HFFc6 (cell line): Measurements from ENCODE around the gene ZNF440. TPM values are rescaled to one million over a fixed set of nuclear protein-coding genes. Genes with fewer than 3 reads are reported as not detected.
A peak's percentile ranks its signal among the peaks of the same experiment; 100 is the strongest.
"Not testable (repeated sequence)": the region's sequence is repeated elsewhere in the genome, so short reads cannot be mapped to it uniquely, and the experiment has no call there.

ENCODE experiments used
- DNase-seq: peaks from one replicate; pipeline ENCODE4 v3.0.0-alpha.2; 2018
- H3K27ac Mint-ChIP-seq: 2 replicates; pipeline ENCODE4 v1.8.0; 2020; ENCODE audit warnings: mild to moderate bottlenecking, mixed read lengths
- H3K27me3 Mint-ChIP-seq: 2 replicates; pipeline ENCODE4 v1.8.0; 2021; ENCODE audit warnings: mild to moderate bottlenecking, moderate library complexity, mixed read lengths; ENCODE audit not compliant: insufficient read depth
- H3K36me3 Mint-ChIP-seq: 2 replicates; pipeline ENCODE4 v1.8.0; 2021; ENCODE audit warnings: low read depth, mixed read lengths
- H3K4me1 Mint-ChIP-seq: 2 replicates; pipeline ENCODE4 v1.8.0; 2020; ENCODE audit warnings: low read depth, mixed read lengths
- H3K4me3 Mint-ChIP-seq: 2 replicates; pipeline ENCODE4 v1.8.0; 2020; ENCODE audit warnings: mild to moderate bottlenecking, moderate library complexity, mixed read lengths
- H3K9me3 Mint-ChIP-seq: 2 replicates; pipeline ENCODE4 v1.8.0; 2020; ENCODE audit warnings: mild to moderate bottlenecking, mixed read lengths
- total RNA-seq, 6 experiments: library from RNA; stranded (reverse); fragmentation: NEBNext Ultra II Directional; extraction: Animal tissue kit (Norgen Biotek cat#: 25700); gene quantifications; 2 replicates in 1 of 6; 3 replicates in 5 of 6; pipeline ENCODE4 v1.2.3, GENCODE V29; 2021
- TF ChIP-seq, protein P1 (sequence below): fragments of 200-600 bp; sonication (generic); IDR thresholded peaks from 2 replicates; pipeline ENCODE4 v1.5.0; 2021; ENCODE audit warnings: antibody characterized with exemption, mild to moderate bottlenecking

Gene ZNF440
- total RNA-seq, 6 experiments from 2014 or later, result 4.9 to 7.7 (median 6.6) TPM

DNA sequence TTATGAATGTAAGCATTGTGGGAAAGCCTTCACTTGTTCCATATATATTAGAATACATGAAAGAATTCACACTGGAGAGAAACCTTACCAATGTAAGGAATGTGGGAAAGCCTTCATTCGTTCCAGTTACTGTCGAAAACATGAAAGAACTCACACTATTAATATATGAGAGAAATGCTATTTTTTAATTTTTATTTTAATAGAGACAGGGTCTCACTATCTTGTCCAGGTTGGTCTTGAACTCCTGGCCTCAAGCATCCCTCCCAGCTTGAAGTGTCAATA is 7.0 kb upstream of the ZNF440 start:
- Mint-ChIP-seq H3K4me1 (no peaks in the 10 kb centered on the region), H3K4me3 (no peak overlapping the region), H3K36me3 (peaks cover 49% of the 10 kb centered on the region), H3K9me3 (peaks cover 81% of the 10 kb centered on the region), H3K27ac (no peak overlapping the region), H3K27me3 (no peaks in the 10 kb centered on the region)
- DNase-seq, result no peak
- TF ChIP-seq, protein P1, sequence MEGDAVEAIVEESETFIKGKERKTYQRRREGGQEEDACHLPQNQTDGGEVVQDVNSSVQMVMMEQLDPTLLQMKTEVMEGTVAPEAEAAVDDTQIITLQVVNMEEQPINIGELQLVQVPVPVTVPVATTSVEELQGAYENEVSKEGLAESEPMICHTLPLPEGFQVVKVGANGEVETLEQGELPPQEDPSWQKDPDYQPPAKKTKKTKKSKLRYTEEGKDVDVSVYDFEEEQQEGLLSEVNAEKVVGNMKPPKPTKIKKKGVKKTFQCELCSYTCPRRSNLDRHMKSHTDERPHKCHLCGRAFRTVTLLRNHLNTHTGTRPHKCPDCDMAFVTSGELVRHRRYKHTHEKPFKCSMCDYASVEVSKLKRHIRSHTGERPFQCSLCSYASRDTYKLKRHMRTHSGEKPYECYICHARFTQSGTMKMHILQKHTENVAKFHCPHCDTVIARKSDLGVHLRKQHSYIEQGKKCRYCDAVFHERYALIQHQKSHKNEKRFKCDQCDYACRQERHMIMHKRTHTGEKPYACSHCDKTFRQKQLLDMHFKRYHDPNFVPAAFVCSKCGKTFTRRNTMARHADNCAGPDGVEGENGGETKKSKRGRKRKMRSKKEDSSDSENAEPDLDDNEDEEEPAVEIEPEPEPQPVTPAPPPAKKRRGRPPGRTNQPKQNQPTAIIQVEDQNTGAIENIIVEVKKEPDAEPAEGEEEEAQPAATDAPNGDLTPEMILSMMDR, result no peak

DNA sequence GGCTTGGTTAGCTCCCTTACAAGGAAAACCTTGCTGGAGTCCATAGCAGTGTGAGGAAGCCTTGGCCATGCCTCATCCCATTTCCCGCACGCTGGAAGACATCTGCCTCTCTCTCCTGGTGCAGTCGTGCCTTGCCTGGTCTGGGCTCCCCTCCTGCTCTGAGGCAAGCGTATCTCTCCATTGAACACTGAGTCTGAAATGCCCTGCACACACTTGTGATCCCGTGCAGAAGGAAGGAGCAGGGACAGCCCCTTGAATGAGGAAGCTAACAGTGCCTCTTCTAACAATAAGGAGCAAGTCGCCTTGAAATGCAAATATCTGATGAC is 407 bp upstream of the ZNF440 start:
- Mint-ChIP-seq H3K4me1 (peaks cover 17% of the 10 kb centered on the region), H3K4me3 (peak overlapping the region; percentile 91), H3K27ac (peak overlapping the region; percentile 77), H3K9me3 (peaks cover 33% of the 10 kb centered on the region), H3K36me3 (peaks cover 37% of the 10 kb centered on the region), H3K27me3 (no peaks in the 10 kb centered on the region; the same call in 1 of the 2 replicates)
- TF ChIP-seq, protein P1, result no peak
- DNase-seq, result no peak

DNA sequence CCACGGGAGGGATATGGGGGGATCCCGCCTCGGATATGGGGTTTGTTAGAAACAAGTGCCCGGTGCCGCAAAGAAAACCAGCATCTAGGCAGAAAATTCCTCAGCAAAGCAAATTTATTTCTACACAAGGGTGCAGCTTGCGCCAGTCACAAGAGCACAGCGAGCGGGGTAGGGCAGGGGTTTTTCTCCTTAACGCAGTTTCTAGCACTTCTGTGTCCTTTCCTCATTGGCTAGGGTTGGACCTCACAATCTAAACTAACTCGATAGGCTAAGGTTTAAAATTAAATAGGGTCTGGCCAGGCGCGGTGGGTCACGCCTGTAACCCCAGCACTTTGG is 595 bp downstream of the ZNF440 start:
- TF ChIP-seq, protein P1, result no peak
- H3K36me3 Mint-ChIP-seq, result peaks cover 33% of the 10 kb centered on the region
- peak overlapping the region; percentile 45; the same call in 1 of the 2 replicates for H3K27ac Mint-ChIP-seq
- H3K27me3 Mint-ChIP-seq, result no peaks in the 10 kb centered on the region; the same call in 1 of the 2 replicates
- H3K9me3 Mint-ChIP-seq, result peaks cover 23% of the 10 kb centered on the region
- H3K4me1 Mint-ChIP-seq, result peaks cover 17% of the 10 kb centered on the region
- DNase-seq, result no peak
- peak overlapping the region; percentile 91 for H3K4me3 Mint-ChIP-seq

DNA sequence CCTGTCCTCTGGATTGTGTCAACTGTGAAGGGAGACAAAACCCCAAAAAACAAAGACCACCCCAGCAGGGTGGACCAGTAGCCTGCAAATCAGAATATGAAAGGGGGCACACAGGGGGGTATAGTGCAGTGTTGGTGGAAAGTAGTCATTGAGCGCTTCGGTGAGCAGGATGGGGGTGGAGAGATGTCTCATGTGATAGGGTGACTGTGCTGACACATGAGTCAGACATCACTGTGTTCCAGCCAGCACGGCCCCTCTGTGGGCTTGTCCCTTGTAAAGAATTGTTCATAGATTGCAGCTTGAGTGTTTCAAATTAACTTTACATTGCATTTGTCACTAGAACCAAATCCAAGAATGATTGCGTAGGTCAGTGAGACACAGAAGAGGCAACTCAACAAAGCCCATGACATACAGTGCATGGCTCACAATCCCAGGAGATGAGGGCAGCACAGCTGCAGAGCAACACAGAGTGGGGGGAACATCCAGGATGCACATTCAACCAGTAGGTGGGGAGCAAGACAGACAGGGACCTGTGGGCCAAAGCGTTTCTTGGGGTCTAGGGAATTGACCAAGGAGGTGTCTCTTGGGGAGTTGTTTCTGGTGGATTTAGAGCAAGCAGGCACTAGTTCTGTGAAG is 7.5 kb downstream of the ZNF440 start:
- peaks cover 21% of the 10 kb centered on the region for H3K9me3 Mint-ChIP-seq
- H3K4me1 Mint-ChIP-seq, result peaks cover 20% of the 10 kb centered on the region
- TF ChIP-seq, protein P1, result no peak
- peaks cover 51% of the 10 kb centered on the region for H3K36me3 Mint-ChIP-seq
- peak overlapping the region; percentile 48 for H3K27ac Mint-ChIP-seq
- DNase-seq, result peak; percentile 7
- H3K27me3 Mint-ChIP-seq, result no peaks in the 10 kb centered on the region; the same call in 1 of the 2 replicates
- H3K4me3 Mint-ChIP-seq, result peak overlapping the region; percentile 28

DNA sequence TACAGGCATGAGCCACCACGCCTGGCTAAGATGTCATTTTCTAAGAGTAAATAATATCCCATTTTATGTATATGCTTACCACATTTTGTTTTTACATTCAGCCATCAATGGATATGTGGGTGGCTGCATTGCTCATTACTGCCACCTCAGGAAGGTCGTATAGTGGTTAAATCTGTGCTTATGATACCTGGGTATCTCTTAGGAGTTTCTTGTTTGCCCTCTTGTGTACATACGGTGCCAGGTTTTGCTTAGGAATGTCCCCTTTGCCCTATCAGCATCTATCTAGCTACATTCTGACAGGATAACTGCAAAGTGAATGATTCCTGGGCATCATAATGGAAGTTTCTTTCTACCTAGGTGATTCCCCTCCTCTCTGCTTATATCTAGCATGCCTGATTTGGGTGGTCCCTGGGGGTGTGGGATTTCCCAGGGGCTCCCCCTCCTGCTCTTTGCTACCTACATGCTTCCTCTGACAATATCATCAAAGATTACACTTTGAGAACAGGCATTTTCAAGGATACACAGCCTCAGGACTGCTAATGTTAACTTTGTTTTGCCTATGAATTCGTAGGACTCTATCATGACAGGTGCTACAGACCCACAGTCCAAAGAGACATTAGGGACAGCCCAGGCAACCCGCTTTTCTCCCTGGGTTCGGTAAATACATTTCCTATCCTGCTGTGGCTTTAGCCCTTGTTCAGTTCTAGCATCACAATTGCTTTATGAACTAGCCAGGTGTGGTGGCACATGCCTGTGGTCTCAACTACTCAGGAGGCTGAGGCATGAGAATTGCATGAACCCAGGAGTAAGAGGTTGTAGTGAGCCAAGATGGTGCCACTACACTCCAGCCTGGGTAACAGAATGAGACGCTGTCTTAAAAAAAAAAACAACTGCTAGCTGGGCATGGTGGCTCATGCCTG is 15.1 kb downstream of the ZNF440 start:
- not testable (repeated sequence) for DNase-seq, H3K4me1 Mint-ChIP-seq, H3K27me3 Mint-ChIP-seq, H3K4me3 Mint-ChIP-seq, H3K27ac Mint-ChIP-seq
- H3K36me3 Mint-ChIP-seq, result peaks cover 85% of the 10 kb centered on the region
- H3K9me3 Mint-ChIP-seq, result peaks cover 85% of the 10 kb centered on the region
- TF ChIP-seq, protein P1, result 0 out of 2 replicates have a peak, but pooled peaks have one; percentile 6
